DMS79 (cell line): ENCODE measurements around the gene CSNK2A2.

Source experiments
- DNase-seq: peaks from one replicate; lab custom pipeline; 2025; lab: John Stamatoyannopoulos, UW

CSNK2A2 gene

GRCh38 chr16:58110571-58111301, 87.2 kb downstream of the CSNK2A2 start:
- no peak for DNase-seq

GRCh38 chr16:58109881-58110280, 88.0 kb downstream of the CSNK2A2 start:
- DNase-seq = no peak

GRCh38 chr16:58109330-58109729, 88.6 kb downstream of the CSNK2A2 start:
- DNase-seq = no peak
